PC-9 (cell line): ENCODE data around the gene AGO1. TPM values are rescaled to one million over a fixed set of nuclear protein-coding genes. Genes with fewer than 3 reads are reported as not detected.
"Not testable (repeated sequence)": the region's sequence is repeated elsewhere in the genome, so short reads cannot be mapped to it uniquely, and the experiment has no call there.

Source experiments
- BruUV-seq: library from RNA; stranded (reverse); fragments of 400-500 nt; replicated peaks from 2 replicates; lab custom pipeline; 2021; lab: Mats Ljungman, UMichigan
- CTCF ChIA-PET: fragments of 300-600 bp; sonication (Branson Sonifier 250); formaldehyde crosslinking; loops from one replicate; lab custom pipeline; 2022; ENCODE audit warnings: antibody characterized with exemption; lab: Charles Lee
- POLR2A ChIA-PET: fragments of 300-600 bp; sonication (Branson Sonifier 250); formaldehyde crosslinking; loops from one replicate; lab custom pipeline; 2022; ENCODE audit warnings: antibody characterized with exemption; ENCODE audit not compliant: unreplicated experiment; lab: Charles Lee
- DNase-seq, 2 experiments: peaks; one replicate each; pipeline versions ENCODE4 v3.0.0 to v3.0.0-alpha.2; 2015 to 2022; ENCODE audit warnings: mixed read lengths in 1 of 2
- H2AFZ ChIP-seq: fragments of 200-600 bp; sonication (generic); 2 replicates; pipeline ENCODE4 v1.8.1; 2017; ENCODE audit warnings: antibody characterized with exemption
- H3F3A ChIP-seq: fragments of 200-600 bp; sonication (generic); 2 replicates; pipeline ENCODE4 v1.8.1; 2017; ENCODE audit warnings: antibody characterized with exemption, mild to moderate bottlenecking, low read depth; ENCODE audit not compliant: insufficient read depth
- H3K27ac ChIP-seq: fragments of 200-600 bp; sonication (generic); 2 replicates; pipeline ENCODE4 v1.6.1; 2016; ENCODE audit warnings: mixed run types
- H3K27me3 ChIP-seq: fragments of 200-600 bp; sonication (generic); 2 replicates; pipeline ENCODE4 v1.6.1; 2016; ENCODE audit warnings: low read depth, mixed run types; ENCODE audit not compliant: insufficient read depth
- H3K36me3 ChIP-seq: fragments of 200-600 bp; sonication (generic); 2 replicates; pipeline ENCODE4 v1.6.1; 2016; ENCODE audit warnings: low read depth, mixed run types
- H3K4me1 ChIP-seq: fragments of 200-600 bp; sonication (generic); replicated peaks from 2 replicates; pipeline ENCODE4 v1.6.1; 2016; ENCODE audit warnings: mixed run types; ENCODE audit not compliant: insufficient read depth
- H3K4me2 ChIP-seq: fragments of 200-600 bp; sonication (generic); 2 replicates; pipeline ENCODE4 v1.6.1; 2017; ENCODE audit warnings: mixed run types
- H3K4me3 ChIP-seq: fragments of 200-600 bp; sonication (generic); 2 replicates; pipeline ENCODE4 v1.6.1; 2016; ENCODE audit warnings: mixed run types
- H3K79me2 ChIP-seq: fragments of 200-600 bp; sonication (generic); 2 replicates; pipeline ENCODE4 v1.6.1; 2017; ENCODE audit warnings: low read depth, mixed run types
- H3K9me2 ChIP-seq: fragments of 200-600 bp; sonication (generic); 2 replicates; pipeline ENCODE4 v1.8.1; 2017; ENCODE audit warnings: mild to moderate bottlenecking; ENCODE audit not compliant: insufficient read depth
- H3K9me3 ChIP-seq: fragments of 200-600 bp; sonication (generic); 2 replicates; pipeline ENCODE4 v1.8.1; 2016; ENCODE audit warnings: low read depth; ENCODE audit not compliant: insufficient read depth
- H4K20me1 ChIP-seq: fragments of 200-600 bp; sonication (generic); 2 replicates; pipeline ENCODE4 v1.8.1; 2017; ENCODE audit not compliant: insufficient read depth
- EZH2 ChIP-seq: fragments of 200-600 bp; sonication (generic); IDR thresholded peaks from 2 replicates; pipeline ENCODE4 v1.8.0; 2017; ENCODE audit warnings: antibody characterized with exemption, low read depth
- intact Hi-C: fragments of 100-400 bp; cut with micrococcal nuclease; formaldehyde crosslinking; loops from one replicate; pipeline ENCODE4 v1.10.0; 2022; ENCODE audit not compliant: unreplicated experiment
- total RNA-seq: library from RNA; stranded (reverse); gene quantifications from 2 replicates; pipeline ENCODE4 v1.2.3, GENCODE V29; 2021
- TF ChIP-seq, protein P1 (sequence below): fragments of 200-600 bp; sonication (generic); conservative IDR thresholded peaks from 2 replicates; pipeline ENCODE4 v1.6.1; 2017; ENCODE audit warnings: mixed run types, antibody characterized with exemption, mild to moderate bottlenecking, moderate library complexity

AGO1 gene
- total RNA-seq, 1 experiment from 2014 or later: 66.0 TPM

DNA sequence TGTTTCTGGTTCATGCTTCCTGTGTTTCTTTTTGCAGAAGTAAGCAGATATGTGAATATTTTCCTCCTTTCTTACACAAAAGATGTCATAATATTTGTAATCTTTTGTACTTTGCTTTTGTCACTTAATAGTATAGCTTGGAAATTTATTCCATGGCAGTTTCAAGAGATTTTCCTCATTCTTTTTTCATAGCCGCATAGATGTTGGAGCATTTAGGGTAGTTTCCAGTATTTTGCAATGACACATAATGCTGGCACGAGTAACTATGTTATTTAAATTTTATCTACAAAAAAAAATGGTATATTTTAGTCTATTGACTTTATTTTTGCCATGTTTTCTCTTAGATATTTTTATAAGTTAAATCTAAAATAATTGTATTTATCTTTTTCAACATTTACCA, 88.6 kb downstream of the AGO1 start:
- Histone ChIP-seq H3K4me3 (no peak overlapping the region), H3F3A (no peaks in the 10 kb centered on the region), H3K4me2 (no peak overlapping the region), H3K9me2 (no peaks in the 10 kb centered on the region), H2AFZ (no peak overlapping the region), H3K36me3 (peaks cover 18% of the 10 kb centered on the region; the same call in 1 of the 2 replicates), H4K20me1 (peaks cover 6% of the 10 kb centered on the region; the same call in 1 of the 2 replicates), H3K4me1 (no peaks in the 10 kb centered on the region), H3K27ac (no peak overlapping the region), H3K79me2 (0 out of 2 replicates have a peak, but pooled peaks cover 6% of the 10 kb centered on the region), H3K27me3 (no peaks in the 10 kb centered on the region), H3K9me3 (no peaks in the 10 kb centered on the region)
- BruUV-seq: no TSS peak
- intact Hi-C loops: no loop called here
- DNase-seq: no peak
- TF ChIP-seq, protein P1, sequence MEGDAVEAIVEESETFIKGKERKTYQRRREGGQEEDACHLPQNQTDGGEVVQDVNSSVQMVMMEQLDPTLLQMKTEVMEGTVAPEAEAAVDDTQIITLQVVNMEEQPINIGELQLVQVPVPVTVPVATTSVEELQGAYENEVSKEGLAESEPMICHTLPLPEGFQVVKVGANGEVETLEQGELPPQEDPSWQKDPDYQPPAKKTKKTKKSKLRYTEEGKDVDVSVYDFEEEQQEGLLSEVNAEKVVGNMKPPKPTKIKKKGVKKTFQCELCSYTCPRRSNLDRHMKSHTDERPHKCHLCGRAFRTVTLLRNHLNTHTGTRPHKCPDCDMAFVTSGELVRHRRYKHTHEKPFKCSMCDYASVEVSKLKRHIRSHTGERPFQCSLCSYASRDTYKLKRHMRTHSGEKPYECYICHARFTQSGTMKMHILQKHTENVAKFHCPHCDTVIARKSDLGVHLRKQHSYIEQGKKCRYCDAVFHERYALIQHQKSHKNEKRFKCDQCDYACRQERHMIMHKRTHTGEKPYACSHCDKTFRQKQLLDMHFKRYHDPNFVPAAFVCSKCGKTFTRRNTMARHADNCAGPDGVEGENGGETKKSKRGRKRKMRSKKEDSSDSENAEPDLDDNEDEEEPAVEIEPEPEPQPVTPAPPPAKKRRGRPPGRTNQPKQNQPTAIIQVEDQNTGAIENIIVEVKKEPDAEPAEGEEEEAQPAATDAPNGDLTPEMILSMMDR: no peak
- no peak for TF ChIP-seq EZH2
- ChIA-PET POLR2A (no interaction called here), CTCF (no interaction called here)

DNA sequence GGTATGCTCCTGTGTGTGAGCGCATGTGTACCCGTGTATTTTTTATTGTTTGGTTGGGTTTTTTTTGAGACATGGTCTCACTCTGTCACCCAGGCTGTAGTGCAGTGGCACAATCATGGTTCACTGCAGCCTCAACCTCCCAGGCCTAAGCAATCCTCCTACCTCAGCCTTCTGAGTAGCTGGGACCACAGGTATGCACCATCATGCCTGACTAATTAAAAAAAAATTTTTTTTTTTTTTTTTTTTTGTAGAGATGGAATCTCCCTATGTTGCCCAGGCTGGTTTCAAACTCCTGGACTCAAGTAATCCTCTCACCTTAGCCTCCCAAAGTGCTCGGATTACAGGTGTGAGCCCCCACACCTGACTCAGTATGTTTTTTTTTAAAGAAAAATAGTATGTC, 89.6 kb downstream of the AGO1 start:
- CTCF ChIA-PET, BruUV-seq, H3K79me2 ChIP-seq, H3K9me2 ChIP-seq, H3K9me3 ChIP-seq, H3K27ac ChIP-seq, DNase-seq, H3K4me2 ChIP-seq, H3K27me3 ChIP-seq, POLR2A ChIA-PET, H2AFZ ChIP-seq, intact Hi-C loops, H3K4me3 ChIP-seq, H3F3A ChIP-seq, H3K4me1 ChIP-seq, H4K20me1 ChIP-seq: not testable (repeated sequence)
- H3K36me3 ChIP-seq: peaks cover 14% of the 10 kb centered on the region; the same call in 1 of the 2 replicates

DNA sequence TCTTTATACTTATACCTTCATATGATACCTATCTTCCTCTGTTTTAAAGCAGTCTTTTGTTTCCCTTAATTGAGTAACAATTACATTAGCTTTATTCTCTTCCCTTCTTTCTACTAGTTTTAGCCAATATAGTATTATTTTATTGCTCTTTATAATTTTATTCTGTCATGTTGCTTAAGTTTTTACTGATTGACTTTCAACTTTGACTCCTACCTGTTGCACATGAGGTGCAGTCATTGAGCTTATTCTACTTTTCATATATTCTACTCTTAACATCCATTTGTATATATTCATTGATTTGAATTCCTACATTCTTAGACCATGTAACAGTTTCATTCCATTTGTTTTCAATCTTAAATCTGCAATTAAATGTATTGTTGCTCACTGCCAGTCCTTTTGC, 97.1 kb downstream of the AGO1 start:
- no peak for DNase-seq
- BruUV-seq: no TSS peak
- Histone ChIP-seq H3K9me2 (no peaks in the 10 kb centered on the region), H3K79me2 (no peaks in the 10 kb centered on the region; the same call in 1 of the 2 replicates), H3K27ac (no peak overlapping the region), H3K4me1 (no peaks in the 10 kb centered on the region), H3F3A (no peaks in the 10 kb centered on the region), H4K20me1 (no peaks in the 10 kb centered on the region), H3K27me3 (no peaks in the 10 kb centered on the region), H3K36me3 (peaks cover 3% of the 10 kb centered on the region; the same call in 1 of the 2 replicates), H2AFZ (no peak overlapping the region), H3K4me2 (no peak overlapping the region), H3K4me3 (no peak overlapping the region), H3K9me3 (no peaks in the 10 kb centered on the region)
- ChIA-PET CTCF (interaction anchor here (0.5 kb wide), 1 partner anchor 610 kb away, joined by 8 read pairs; no protein-coding TSS in a partner anchor), POLR2A (no interaction called here)
- intact Hi-C loops: no loop called here
- TF ChIP-seq EZH2: no peak
- TF ChIP-seq, protein P1: no peak

Other genes with a start within 250 kb of the AGO1 start
- gene PSMB2, start 241.7 kb upstream of the AGO1 start, total RNA-seq: 138 and 206 TPM in 2 replicates
- gene C1orf216, start 164.3 kb upstream of the AGO1 start, total RNA-seq: 7.6 and 9.9 TPM in 2 replicates
- gene CLSPN, start 113.2 kb upstream of the AGO1 start, total RNA-seq: 18.9 and 26.7 TPM in 2 replicates
- 12.4 and 12.9 TPM in 2 replicates for gene AGO4, start 75.2 kb upstream of the AGO1 start, total RNA-seq
- 47.5 and 50.1 TPM in 2 replicates for gene AGO3, start 47.9 kb downstream of the AGO1 start, total RNA-seq
- gene TEKT2, start 200.9 kb downstream of the AGO1 start, total RNA-seq: 1.1 TPM in 1 of 2 replicates, not detected in the other
- 30.0 and 43.1 TPM in 2 replicates for gene ADPRS, start 205.7 kb downstream of the AGO1 start, total RNA-seq
- gene COL8A2, start 242.0 kb downstream of the AGO1 start, total RNA-seq: 0.20 and 0.28 TPM in 2 replicates